Smooth muscle cell (in vitro differentiated cells): ENCODE data around the gene PRKN. TPM values are rescaled to one million over a fixed set of nuclear protein-coding genes. Genes with fewer than 3 reads are reported as not detected.

Experiments used
- DNase-seq: peaks from one replicate; lab custom pipeline; 2025; ENCODE audit not compliant: unreplicated experiment; lab: John Stamatoyannopoulos, UW
- H2AFZ ChIP-seq: fragments of 200-600 bp; sonication (generic); 2 replicates; pipeline ENCODE4 v1.6.0; 2016; ENCODE audit warnings: antibody characterized with exemption, low read depth, mild to moderate bottlenecking
- H3F3A ChIP-seq: fragments of 200-600 bp; sonication (generic); 2 replicates; pipeline ENCODE4 v1.6.0; 2017; ENCODE audit warnings: antibody characterized with exemption, low read depth
- H3K27ac ChIP-seq: fragments of 200-600 bp; sonication (generic); 2 replicates; pipeline ENCODE4 v1.5.1; 2016; ENCODE audit warnings: low read depth, mild to moderate bottlenecking
- H3K27me3 ChIP-seq: fragments of 200-600 bp; sonication (generic); 2 replicates; pipeline ENCODE4 v1.6.1; 2016; ENCODE audit warnings: low read depth, mild to moderate bottlenecking
- H3K36me3 ChIP-seq: fragments of 200-600 bp; sonication (generic); 2 replicates; pipeline ENCODE4 v1.5.1; 2016; ENCODE audit warnings: low read depth
- H3K4me1 ChIP-seq: fragments of 200-600 bp; sonication (generic); 2 replicates; pipeline ENCODE4 v1.5.1; 2016; ENCODE audit warnings: low read depth
- H3K4me2 ChIP-seq: fragments of 200-600 bp; sonication (generic); 2 replicates; pipeline ENCODE4 v1.6.0; 2016; ENCODE audit warnings: mild to moderate bottlenecking
- H3K4me3 ChIP-seq: fragments of 200-600 bp; sonication (generic); 2 replicates; pipeline ENCODE4 v1.5.1; 2016; ENCODE audit warnings: mild to moderate bottlenecking
- H3K79me2 ChIP-seq: fragments of 200-600 bp; sonication (generic); 2 replicates; pipeline ENCODE4 v1.6.0; 2016; ENCODE audit warnings: low read depth, mild to moderate bottlenecking
- H3K9ac ChIP-seq: fragments of 200-600 bp; sonication (generic); 2 replicates; pipeline ENCODE4 v1.6.0; 2016; ENCODE audit warnings: low read depth
- H3K9me3 ChIP-seq: fragments of 200-600 bp; sonication (generic); replicated peaks from 2 replicates; pipeline ENCODE4 v1.5.1; 2016; ENCODE audit warnings: low read depth
- H4K20me1 ChIP-seq: fragments of 200-600 bp; sonication (generic); 2 replicates; pipeline ENCODE4 v1.6.0; 2016; ENCODE audit warnings: low read depth
- CTCF ChIP-seq: fragments of 200-600 bp; sonication (generic); IDR thresholded peaks from 2 replicates; pipeline ENCODE4 v1.5.1; 2017; ENCODE audit warnings: borderline replicate concordance, mild to moderate bottlenecking, antibody characterized with exemption; ENCODE audit not compliant: insufficient read depth, poor library complexity, severe bottlenecking
- WGBS: methylation state at CpG from one replicate; pipeline ENCODE4 v1.1.7; 2016; ENCODE audit warnings: low lambda C conversion rate; 5-methylcytosine and 5-hydroxymethylcytosine counted together
- polyA plus RNA-seq: library from polyadenylated mRNA; unstranded; fragments of >200 nt; fragmentation: Nextera tagmentation; extraction: Ambion mirVana; gene quantifications from 2 replicates; pipeline ENCODE4 v1.2.1, GENCODE V29; 2016
- total RNA-seq: library from RNA; depleted of rRNA; stranded (reverse); fragments of >200 nt; gene quantifications from 2 replicates; pipeline ENCODE4 v1.2.3, GENCODE V29; 2014

Gene PRKN
- total and polyA plus RNA-seq, 2 experiments from 2014 or later: 0.81 to 5.1 TPM

- no peak overlapping the region for H2AFZ ChIP-seq
- no peak for TF ChIP-seq CTCF
- H3K9me3 ChIP-seq: no peaks in the 10 kb centered on the region
- no peaks in the 10 kb centered on the region for H3K4me1 ChIP-seq
- H3K9ac ChIP-seq: no peak overlapping the region
- no peaks in the 10 kb centered on the region for H3K36me3 ChIP-seq
- no peaks in the 10 kb centered on the region for H4K20me1 ChIP-seq
- H3F3A ChIP-seq: no peaks in the 10 kb centered on the region
- H3K4me3 ChIP-seq: no peak overlapping the region
- WGBS: 91% methylated on average over 6 of the region's 6 CpGs
- H3K27ac ChIP-seq: no peak overlapping the region
- no peaks in the 10 kb centered on the region for H3K79me2 ChIP-seq
- no peak for DNase-seq
- no peak overlapping the region for H3K4me2 ChIP-seq
- H3K27me3 ChIP-seq: no peaks in the 10 kb centered on the region
Observed at GRCh38 chr6:162149786-162150185, 577.8 kb downstream of the PRKN start.

GRCh38 chr6:162147805-162148204, 579.8 kb downstream of the PRKN start:
- Histone ChIP-seq H4K20me1 (no peaks in the 10 kb centered on the region), H3F3A (no peaks in the 10 kb centered on the region), H3K79me2 (no peaks in the 10 kb centered on the region), H2AFZ (no peak overlapping the region), H3K27me3 (no peaks in the 10 kb centered on the region), H3K9ac (no peak overlapping the region), H3K4me1 (no peaks in the 10 kb centered on the region), H3K9me3 (no peaks in the 10 kb centered on the region), H3K4me2 (no peak overlapping the region), H3K36me3 (no peaks in the 10 kb centered on the region), H3K27ac (no peak overlapping the region), H3K4me3 (no peak overlapping the region)
- no peak for DNase-seq
- 89% methylated on average over 3 of the region's 3 CpGs for WGBS
- no peak for TF ChIP-seq CTCF

- no peak for TF ChIP-seq CTCF
- no peaks in the 10 kb centered on the region for H3K36me3 ChIP-seq
- H2AFZ ChIP-seq: no peak overlapping the region
- H3K4me3 ChIP-seq: no peak overlapping the region
- H3K9ac ChIP-seq: no peak overlapping the region
- no peaks in the 10 kb centered on the region for H3K9me3 ChIP-seq
- no peaks in the 10 kb centered on the region for H3K4me1 ChIP-seq
- no peak overlapping the region for H3K27ac ChIP-seq
- H3K27me3 ChIP-seq: no peaks in the 10 kb centered on the region
- no peak overlapping the region for H3K4me2 ChIP-seq
- no peaks in the 10 kb centered on the region for H4K20me1 ChIP-seq
- H3F3A ChIP-seq: no peaks in the 10 kb centered on the region
- WGBS: 76% methylated on average over 1 of the region's 1 CpG
- DNase-seq: no peak
- H3K79me2 ChIP-seq: no peaks in the 10 kb centered on the region
Observed at GRCh38 chr6:162147281-162147680, 580.3 kb downstream of the PRKN start.

- Histone ChIP-seq H2AFZ (no peak overlapping the region), H3F3A (no peaks in the 10 kb centered on the region), H3K27me3 (no peaks in the 10 kb centered on the region), H3K9ac (no peak overlapping the region), H3K4me1 (no peaks in the 10 kb centered on the region), H3K4me2 (no peak overlapping the region), H3K79me2 (no peaks in the 10 kb centered on the region), H4K20me1 (no peaks in the 10 kb centered on the region), H3K4me3 (no peak overlapping the region), H3K36me3 (no peaks in the 10 kb centered on the region), H3K9me3 (no peaks in the 10 kb centered on the region), H3K27ac (no peak overlapping the region)
- 82% methylated on average over 7 of the region's 7 CpGs for WGBS
- DNase-seq: no peak
- no peak for TF ChIP-seq CTCF
Observed at GRCh38 chr6:162140251-162140852, 587.2 kb downstream of the PRKN start.
